Measurements from ENCODE around the gene TWIST2. TPM values are rescaled to one million over a fixed set of nuclear protein-coding genes. Genes with fewer than 3 reads are reported as not detected.
A peak's percentile ranks its signal among the peaks of the same experiment; 100 is the strongest.

The TWIST2 gene
- total RNA-seq, 3 donors from 2014 or later: 38.2 to 200 (median 178) TPM

DNA sequence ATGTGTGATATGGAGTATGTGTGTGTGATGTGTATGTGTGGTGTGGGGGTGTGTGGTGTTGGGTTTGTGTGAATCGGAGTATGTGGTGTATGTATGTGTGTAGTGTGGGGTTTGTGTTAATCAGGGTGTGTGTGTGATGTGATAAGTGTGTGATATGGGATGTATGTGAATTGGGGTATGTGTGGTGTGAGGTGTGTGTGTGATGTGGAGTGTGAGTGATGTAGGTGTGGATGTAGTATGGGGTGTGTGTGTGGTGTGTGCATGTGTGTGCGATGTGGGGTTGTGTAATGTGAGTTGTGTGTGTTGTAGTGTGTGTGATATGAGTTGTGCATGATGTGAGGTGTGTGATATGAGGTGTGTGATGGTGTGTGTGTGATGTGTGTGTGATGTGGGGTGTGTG is 54.4 kb downstream of the TWIST2 start:
- no peak for DNase-seq (ENCODE audit: low spot score in 2 of 2)
- Histone ChIP-seq H3K36me3 (no peaks in the 10 kb centered on the region), H3K27ac (peak overlapping the region in 1 of 2 donors; percentile 58), H3K9me3 (no peaks in the 10 kb centered on the region), H3K4me1 (no peaks in the 10 kb centered on the region), H3K27me3 (no peaks in the 10 kb centered on the region), H3K4me3 (no peak overlapping the region)
- TF ChIP-seq POLR2A (IDR thresholded peaks at IDR 0.05) (no peak), POLR2AphosphoS5 (IDR thresholded peaks at IDR 0.05) (no peak)
- TF ChIP-seq, protein P1, sequence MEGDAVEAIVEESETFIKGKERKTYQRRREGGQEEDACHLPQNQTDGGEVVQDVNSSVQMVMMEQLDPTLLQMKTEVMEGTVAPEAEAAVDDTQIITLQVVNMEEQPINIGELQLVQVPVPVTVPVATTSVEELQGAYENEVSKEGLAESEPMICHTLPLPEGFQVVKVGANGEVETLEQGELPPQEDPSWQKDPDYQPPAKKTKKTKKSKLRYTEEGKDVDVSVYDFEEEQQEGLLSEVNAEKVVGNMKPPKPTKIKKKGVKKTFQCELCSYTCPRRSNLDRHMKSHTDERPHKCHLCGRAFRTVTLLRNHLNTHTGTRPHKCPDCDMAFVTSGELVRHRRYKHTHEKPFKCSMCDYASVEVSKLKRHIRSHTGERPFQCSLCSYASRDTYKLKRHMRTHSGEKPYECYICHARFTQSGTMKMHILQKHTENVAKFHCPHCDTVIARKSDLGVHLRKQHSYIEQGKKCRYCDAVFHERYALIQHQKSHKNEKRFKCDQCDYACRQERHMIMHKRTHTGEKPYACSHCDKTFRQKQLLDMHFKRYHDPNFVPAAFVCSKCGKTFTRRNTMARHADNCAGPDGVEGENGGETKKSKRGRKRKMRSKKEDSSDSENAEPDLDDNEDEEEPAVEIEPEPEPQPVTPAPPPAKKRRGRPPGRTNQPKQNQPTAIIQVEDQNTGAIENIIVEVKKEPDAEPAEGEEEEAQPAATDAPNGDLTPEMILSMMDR (IDR thresholded peaks at IDR 0.05): no peak
- intact Hi-C loops (cut with DNase I; ENCODE audit: low total_unique reads): no loop called here

DNA sequence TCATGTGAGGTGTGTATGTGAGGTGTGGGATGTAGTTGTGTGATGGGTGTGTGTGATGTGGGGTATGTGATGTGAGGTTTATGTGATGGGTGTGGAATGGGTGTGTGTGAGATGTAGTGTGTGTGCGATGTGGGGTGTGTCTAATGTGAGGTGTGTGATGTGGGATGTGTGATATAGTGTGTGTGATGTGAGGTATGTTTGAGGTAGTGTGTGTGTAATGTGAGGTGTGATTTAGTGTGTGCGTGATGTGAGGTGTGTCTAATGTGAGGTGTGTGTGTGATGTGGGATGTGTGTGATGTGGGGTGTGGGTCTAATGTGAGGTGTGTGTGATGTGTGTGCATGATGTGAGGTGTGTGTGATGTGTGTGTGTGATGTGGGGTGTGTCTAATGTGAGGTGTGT is 55.3 kb downstream of the TWIST2 start:
- H3K27ac ChIP-seq: peak overlapping the region in 1 of 2 donors; percentile 19
- no peaks in the 10 kb centered on the region for H3K36me3 ChIP-seq
- no peaks in the 10 kb centered on the region for H3K4me1 ChIP-seq
- H3K4me3 ChIP-seq: no peak overlapping the region
- H3K9me3 ChIP-seq: no peaks in the 10 kb centered on the region
- intact Hi-C loops (cut with DNase I; ENCODE audit: low total_unique reads): no loop called here
- no peaks in the 10 kb centered on the region for H3K27me3 ChIP-seq
- TF ChIP-seq POLR2AphosphoS5 (IDR thresholded peaks at IDR 0.05) (no peak), POLR2A (IDR thresholded peaks at IDR 0.05) (no peak)
- TF ChIP-seq, protein P1 (IDR thresholded peaks at IDR 0.05): no peak
- no peak for DNase-seq (ENCODE audit: low spot score in 2 of 2)

DNA sequence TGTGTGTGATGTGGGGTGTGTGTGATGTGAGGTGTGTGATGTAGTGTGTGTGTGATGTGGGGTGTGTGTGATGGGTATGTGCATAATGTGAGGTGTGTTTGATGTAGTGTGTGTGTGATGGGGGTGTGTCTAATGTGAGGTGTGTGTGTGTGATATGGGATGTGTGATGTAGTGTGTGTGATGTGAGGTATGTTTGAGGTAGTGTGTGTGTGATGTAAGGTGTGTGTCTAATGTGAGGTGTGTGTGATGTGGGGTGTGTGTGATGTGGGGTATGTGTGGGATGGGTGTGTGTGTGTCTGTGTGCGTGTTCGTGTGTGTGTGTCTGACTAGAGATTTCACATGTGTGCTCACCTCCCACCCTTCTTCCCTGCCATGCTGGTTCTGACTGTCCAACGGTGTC is 56.3 kb downstream of the TWIST2 start:
- TF ChIP-seq, protein P1 (IDR thresholded peaks at IDR 0.05): no peak
- TF ChIP-seq POLR2A (IDR thresholded peaks at IDR 0.05): no peak
- no peak for TF ChIP-seq POLR2AphosphoS5 (IDR thresholded peaks at IDR 0.05)
- Histone ChIP-seq H3K27me3 (no peaks in the 10 kb centered on the region), H3K27ac (no peak overlapping the region), H3K36me3 (no peaks in the 10 kb centered on the region), H3K4me1 (no peaks in the 10 kb centered on the region), H3K4me3 (no peak overlapping the region), H3K9me3 (no peaks in the 10 kb centered on the region)
- intact Hi-C loops (cut with DNase I; ENCODE audit: low total_unique reads): no loop called here
- no peak for DNase-seq (ENCODE audit: low spot score in 2 of 2)

DNA sequence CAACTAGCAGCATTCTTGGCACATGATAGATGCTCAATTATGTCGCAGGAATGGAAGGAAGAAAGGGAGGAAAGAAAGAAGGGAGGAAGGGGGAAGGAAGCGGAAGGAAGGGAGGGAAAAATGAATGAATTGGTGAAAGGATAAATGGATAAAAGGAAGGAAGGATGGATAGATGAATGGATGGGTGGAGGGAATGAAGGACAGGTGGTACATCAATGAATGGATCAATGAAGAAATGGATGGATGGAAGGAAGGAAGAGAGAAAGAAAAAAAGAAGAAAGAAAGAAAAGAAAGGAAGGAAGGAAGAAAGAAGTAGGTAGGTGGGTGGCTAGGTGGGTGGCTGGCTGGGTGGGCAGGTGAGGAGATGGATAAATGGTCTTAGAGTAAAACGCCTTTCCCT is 56.8 kb downstream of the TWIST2 start:
- intact Hi-C loops (cut with DNase I; ENCODE audit: low total_unique reads): no loop called here

DNA sequence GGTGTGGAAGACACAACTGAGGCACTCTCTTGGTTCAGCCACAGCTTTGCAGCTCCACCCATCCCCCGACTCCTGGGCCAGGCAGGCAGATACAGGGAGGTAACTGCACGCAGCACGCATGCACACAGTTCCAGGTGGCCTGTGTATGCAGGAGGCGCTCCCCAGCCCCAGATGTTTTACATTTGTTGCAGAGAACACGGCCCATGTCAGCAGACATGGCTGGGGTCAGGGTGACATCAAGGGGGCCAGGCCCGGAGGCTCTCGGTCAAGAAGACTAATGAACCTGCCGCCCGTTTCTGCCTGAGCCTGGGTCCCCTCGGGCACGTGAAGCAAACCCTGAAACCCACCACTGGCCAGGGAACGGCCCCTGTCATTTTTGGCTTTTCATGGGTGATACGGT is 57.3 kb downstream of the TWIST2 start:
- Histone ChIP-seq H3K4me3 (no peak overlapping the region), H3K9me3 (no peaks in the 10 kb centered on the region), H3K36me3 (no peaks in the 10 kb centered on the region), H3K27me3 (no peaks in the 10 kb centered on the region), H3K4me1 (no peaks in the 10 kb centered on the region), H3K27ac (peak overlapping the region in 1 of 2 donors; percentile 19)
- TF ChIP-seq POLR2AphosphoS5 (IDR thresholded peaks at IDR 0.05) (no peak), POLR2A (IDR thresholded peaks at IDR 0.05) (no peak)
- TF ChIP-seq, protein P1 (IDR thresholded peaks at IDR 0.05): no peak
- intact Hi-C loops (cut with DNase I; ENCODE audit: low total_unique reads): no loop called here
- no peak for DNase-seq (ENCODE audit: low spot score in 2 of 2)

More for the DNA sequence above, 56.8 kb downstream of the TWIST2 start:
- no peak for TF ChIP-seq POLR2AphosphoS5 (IDR thresholded peaks at IDR 0.05)
- TF ChIP-seq, protein P1 (IDR thresholded peaks at IDR 0.05): no peak
- no peak for TF ChIP-seq POLR2A (IDR thresholded peaks at IDR 0.05)
- Histone ChIP-seq H3K4me3 (no peak overlapping the region), H3K27me3 (no peaks in the 10 kb centered on the region), H3K36me3 (no peaks in the 10 kb centered on the region), H3K4me1 (no peaks in the 10 kb centered on the region), H3K9me3 (no peaks in the 10 kb centered on the region), H3K27ac (peak overlapping the region in 1 of 2 donors; percentile 19)
- DNase-seq (ENCODE audit: low spot score in 2 of 2): no peak

All from breast epithelium (tissue), 4 donors.